Measurements from ENCODE around the gene RAB14. TPM values are rescaled to one million over a fixed set of nuclear protein-coding genes. Genes with fewer than 3 reads are reported as not detected.

The RAB14 gene
- total and polyA plus RNA-seq, 2 donors (not counting 1 experiment from before 2014, with no cell fraction given), result 29.1 to 46.6 TPM

GRCh38 chr9:121183666-121184423 is 17.8 kb downstream of the RAB14 start:
- Histone ChIP-seq H3K27me3 (ENCODE audit: control insufficient read depth, insufficient read depth, low read length) (no peaks in the 10 kb centered on the region), H3K9ac (ENCODE audit: insufficient read depth, low read length) (no peak overlapping the region), H3K9me3 (ENCODE audit: control insufficient read depth, insufficient read depth, low read depth, low read length) (no peaks in the 10 kb centered on the region), H3K36me3 (ENCODE audit: control insufficient read depth, insufficient read depth, low read length) (peaks cover 4% of the 10 kb centered on the region), H3K4me3 (replicated peaks in 1 of 4; ENCODE audit: control extremely low read depth in 1 of 4, insufficient read depth in 1 of 4, low read depth in 3 of 4, low read length in 4 of 4) (no peak overlapping the region), H4K20me1 (ENCODE audit: control insufficient read depth, extremely low read depth, insufficient read depth, low read length) (peaks cover under 1% of the 10 kb centered on the region), H3K27ac (ENCODE audit: insufficient read depth, low read length) (no peak overlapping the region), H3K4me2 (ENCODE audit: extremely low read depth, insufficient read depth, low read length) (no peak overlapping the region), H3K4me1 (ENCODE audit: control insufficient read depth, extremely low read depth, insufficient read depth, low read length) (peaks cover 2% of the 10 kb centered on the region), H3K79me2 (ENCODE audit: control insufficient read depth, insufficient read depth, low read length) (peaks cover 41% of the 10 kb centered on the region), H2AFZ (ENCODE audit: low read length) (no peak overlapping the region)
- no peak for TF ChIP-seq CTCF (conservative IDR thresholded peaks at IDR 0.05 in 1 of 2, IDR thresholded peaks at IDR 0.05 in 1 of 2; ENCODE audit: low read depth in 1 of 2, low read length in 2 of 2)
- no peak for TF ChIP-seq EZH2 (IDR thresholded peaks at IDR 0.05; ENCODE audit: low read length, missing control alignments)
- peak in 1 of 2 donors; percentile 17 for DNase-seq (ENCODE audit: low read depth in 2 of 2)

- no peak overlapping the region for H3K9ac ChIP-seq (ENCODE audit: insufficient read depth, low read length)
- no peak overlapping the region for H3K4me2 ChIP-seq (ENCODE audit: extremely low read depth, insufficient read depth, low read length)
- no peak overlapping the region for H3K4me3 ChIP-seq (replicated peaks in 1 of 4; ENCODE audit: control extremely low read depth in 1 of 4, insufficient read depth in 1 of 4, low read depth in 3 of 4, low read length in 4 of 4)
- no peak overlapping the region for H3K27ac ChIP-seq (ENCODE audit: insufficient read depth, low read length)
- no peaks in the 10 kb centered on the region for H3K9me3 ChIP-seq (ENCODE audit: control insufficient read depth, insufficient read depth, low read depth, low read length)
- no peak for TF ChIP-seq CTCF (conservative IDR thresholded peaks at IDR 0.05 in 1 of 2, IDR thresholded peaks at IDR 0.05 in 1 of 2; ENCODE audit: low read depth in 1 of 2, low read length in 2 of 2)
- no peak for TF ChIP-seq EZH2 (IDR thresholded peaks at IDR 0.05; ENCODE audit: low read length, missing control alignments)
- no peak for DNase-seq (ENCODE audit: low read depth in 2 of 2)
- no peaks in the 10 kb centered on the region for H4K20me1 ChIP-seq (ENCODE audit: control insufficient read depth, extremely low read depth, insufficient read depth, low read length)
- H3K79me2 ChIP-seq (ENCODE audit: control insufficient read depth, insufficient read depth, low read length), result peaks cover 34% of the 10 kb centered on the region
- no peak overlapping the region for H2AFZ ChIP-seq (ENCODE audit: low read length)
- H3K27me3 ChIP-seq (ENCODE audit: control insufficient read depth, insufficient read depth, low read length), result no peaks in the 10 kb centered on the region
- peaks cover 4% of the 10 kb centered on the region for H3K36me3 ChIP-seq (ENCODE audit: control insufficient read depth, insufficient read depth, low read length)
- H3K4me1 ChIP-seq (ENCODE audit: control insufficient read depth, extremely low read depth, insufficient read depth, low read length), result peaks cover 2% of the 10 kb centered on the region
Measured at GRCh38 chr9:121182989-121183388, 18.7 kb downstream of the RAB14 start.

- H3K4me2 ChIP-seq (ENCODE audit: extremely low read depth, insufficient read depth, low read length), result no peak overlapping the region
- no peaks in the 10 kb centered on the region for H3K27me3 ChIP-seq (ENCODE audit: control insufficient read depth, insufficient read depth, low read length)
- no peaks in the 10 kb centered on the region for H3K9me3 ChIP-seq (ENCODE audit: control insufficient read depth, insufficient read depth, low read depth, low read length)
- peaks cover 4% of the 10 kb centered on the region for H3K36me3 ChIP-seq (ENCODE audit: control insufficient read depth, insufficient read depth, low read length)
- H3K4me1 ChIP-seq (ENCODE audit: control insufficient read depth, extremely low read depth, insufficient read depth, low read length), result no peaks in the 10 kb centered on the region
- no peak overlapping the region for H2AFZ ChIP-seq (ENCODE audit: low read length)
- H4K20me1 ChIP-seq (ENCODE audit: control insufficient read depth, extremely low read depth, insufficient read depth, low read length), result no peaks in the 10 kb centered on the region
- TF ChIP-seq CTCF (conservative IDR thresholded peaks at IDR 0.05 in 1 of 2, IDR thresholded peaks at IDR 0.05 in 1 of 2; ENCODE audit: low read depth in 1 of 2, low read length in 2 of 2) (no peak), EZH2 (IDR thresholded peaks at IDR 0.05; ENCODE audit: low read length, missing control alignments) (no peak)
- H3K4me3 ChIP-seq (replicated peaks in 1 of 4; ENCODE audit: control extremely low read depth in 1 of 4, insufficient read depth in 1 of 4, low read depth in 3 of 4, low read length in 4 of 4), result no peak overlapping the region
- H3K27ac ChIP-seq (ENCODE audit: insufficient read depth, low read length), result no peak overlapping the region
- no peak overlapping the region for H3K9ac ChIP-seq (ENCODE audit: insufficient read depth, low read length)
- DNase-seq (ENCODE audit: low read depth in 2 of 2), result peak in 1 of 2 donors; percentile 21
- peaks cover 27% of the 10 kb centered on the region for H3K79me2 ChIP-seq (ENCODE audit: control insufficient read depth, insufficient read depth, low read length)
Measured at GRCh38 chr9:121182101-121182836, 19.4 kb downstream of the RAB14 start.
